Calu3 (cell line): Measurements from ENCODE around the gene LIN28B. TPM values are rescaled to one million over a fixed set of nuclear protein-coding genes. Genes with fewer than 3 reads are reported as not detected.

Source experiments
- BruUV-seq: library from RNA; stranded (reverse); fragments of 400-500 nt; replicated peaks from 2 replicates; lab custom pipeline; 2021; lab: Mats Ljungman, UMichigan
- CTCF ChIA-PET: fragments of 300-600 bp; sonication (Branson Sonifier 250); formaldehyde crosslinking; loops from one replicate; lab custom pipeline; 2022; ENCODE audit warnings: antibody characterized with exemption; lab: Charles Lee
- DNase-seq: peaks from one replicate; pipeline ENCODE4 v3.0.0; 2022
- H3K27ac Mint-ChIP-seq: one replicate; pipeline ENCODE4 v1.8.0; 2022; ENCODE audit warnings: mixed read lengths; ENCODE audit not compliant: unreplicated experiment
- H3K27me3 Mint-ChIP-seq: one replicate; pipeline ENCODE4 v1.8.0; 2022; ENCODE audit warnings: mixed read lengths; ENCODE audit not compliant: unreplicated experiment
- H3K36me3 Mint-ChIP-seq: one replicate; pipeline ENCODE4 v1.8.0; 2022; ENCODE audit warnings: mild to moderate bottlenecking, moderate library complexity, mixed read lengths; ENCODE audit not compliant: insufficient read depth, unreplicated experiment
- H3K4me1 Mint-ChIP-seq: one replicate; pipeline ENCODE4 v1.8.0; 2022; ENCODE audit warnings: mild to moderate bottlenecking, low read depth, mixed read lengths; ENCODE audit not compliant: unreplicated experiment
- H3K4me3 Mint-ChIP-seq: one replicate; pipeline ENCODE4 v1.8.0; 2022; ENCODE audit warnings: mild to moderate bottlenecking, low read depth, moderate library complexity, mixed read lengths; ENCODE audit not compliant: unreplicated experiment
- H3K9me3 Mint-ChIP-seq: one replicate; pipeline ENCODE4 v1.8.0; 2022; ENCODE audit warnings: low read depth, mixed read lengths; ENCODE audit not compliant: unreplicated experiment
- CTCF ChIP-seq: fragments of 200-600 bp; IDR thresholded peaks from one replicate; pipeline ENCODE4 v1.8.0; 2022; ENCODE audit warnings: antibody characterized with exemption; ENCODE audit not compliant: unreplicated experiment
- intact Hi-C: fragments of 100-400 bp; cut with micrococcal nuclease; formaldehyde crosslinking; loops from one replicate; pipeline ENCODE4 v1.10.0; 2022; ENCODE audit not compliant: unreplicated experiment
- total RNA-seq: library from RNA; stranded (reverse); gene quantifications from 2 replicates; pipeline ENCODE4 v1.2.3, GENCODE V29; 2022

The LIN28B gene
- total RNA-seq, 1 experiment from 2014 or later = not detected

DNA sequence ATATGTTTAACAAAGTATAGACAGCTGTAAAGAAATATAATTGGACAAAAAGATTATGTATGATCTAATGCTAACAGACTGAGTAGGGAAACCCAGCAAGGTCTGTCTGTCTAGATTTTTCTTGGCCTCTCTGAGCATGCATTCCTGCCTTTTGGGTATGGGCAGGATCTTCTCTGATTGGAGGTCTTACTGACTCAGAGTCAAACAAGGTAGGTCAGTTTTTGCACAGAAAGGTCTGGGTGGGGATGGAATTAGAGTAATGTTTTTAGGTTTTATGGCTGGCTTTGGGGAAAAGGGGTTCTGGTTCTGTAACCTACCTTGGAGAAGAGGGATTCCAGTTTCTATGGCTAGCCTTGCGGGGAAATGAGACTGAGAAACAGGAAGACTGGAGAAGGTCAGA, 65.5 kb downstream of the LIN28B start:
- intact Hi-C loops = no loop called here
- Mint-ChIP-seq H3K4me3 (no peak overlapping the region), H3K27me3 (no peaks in the 10 kb centered on the region), H3K9me3 (no peaks in the 10 kb centered on the region), H3K4me1 (no peaks in the 10 kb centered on the region), H3K36me3 (no peaks in the 10 kb centered on the region), H3K27ac (no peak overlapping the region)
- no peak for DNase-seq
- CTCF ChIA-PET = no interaction called here
- TF ChIP-seq CTCF = no peak
- no TSS peak for BruUV-seq

GRCh38 chr6:105024803-105025202, 67.9 kb downstream of the LIN28B start:
- CTCF ChIA-PET = no interaction called here
- intact Hi-C loops = no loop called here
- H3K27ac Mint-ChIP-seq = no peak overlapping the region

DNA sequence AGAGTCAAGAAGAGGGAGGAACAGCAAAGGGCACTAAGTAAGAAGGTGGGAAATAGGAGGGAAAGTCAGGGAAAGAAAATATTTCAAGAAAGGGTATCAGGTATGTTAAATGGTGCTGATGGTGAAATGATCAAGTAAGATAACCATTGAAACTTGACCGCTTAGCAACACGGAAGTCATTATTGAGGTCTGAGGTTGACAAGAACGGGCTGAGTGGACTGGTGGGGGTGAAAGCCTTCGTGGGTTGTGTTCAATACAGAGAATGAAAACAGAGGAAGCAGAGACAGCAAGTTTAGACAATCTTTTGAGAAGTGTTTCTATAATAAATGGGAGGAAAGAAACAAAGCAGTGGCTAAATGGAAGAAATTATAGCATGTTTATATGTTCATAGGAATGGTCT, 72.0 kb downstream of the LIN28B start:
- DNase-seq = no peak
- Mint-ChIP-seq H3K9me3 (no peaks in the 10 kb centered on the region), H3K27ac (no peak overlapping the region), H3K27me3 (no peaks in the 10 kb centered on the region), H3K4me1 (no peaks in the 10 kb centered on the region), H3K36me3 (no peaks in the 10 kb centered on the region), H3K4me3 (no peak overlapping the region)
- no peak for TF ChIP-seq CTCF
- CTCF ChIA-PET = no interaction called here
- intact Hi-C loops = no loop called here
- BruUV-seq = no TSS peak

More at GRCh38 chr6:105024803-105025202, 67.9 kb downstream of the LIN28B start:
- Mint-ChIP-seq H3K4me3 (no peak overlapping the region), H3K27me3 (no peaks in the 10 kb centered on the region), H3K4me1 (no peaks in the 10 kb centered on the region), H3K36me3 (no peaks in the 10 kb centered on the region), H3K9me3 (no peaks in the 10 kb centered on the region)
- no peak for DNase-seq
- no TSS peak for BruUV-seq
- no peak for TF ChIP-seq CTCF

DNA sequence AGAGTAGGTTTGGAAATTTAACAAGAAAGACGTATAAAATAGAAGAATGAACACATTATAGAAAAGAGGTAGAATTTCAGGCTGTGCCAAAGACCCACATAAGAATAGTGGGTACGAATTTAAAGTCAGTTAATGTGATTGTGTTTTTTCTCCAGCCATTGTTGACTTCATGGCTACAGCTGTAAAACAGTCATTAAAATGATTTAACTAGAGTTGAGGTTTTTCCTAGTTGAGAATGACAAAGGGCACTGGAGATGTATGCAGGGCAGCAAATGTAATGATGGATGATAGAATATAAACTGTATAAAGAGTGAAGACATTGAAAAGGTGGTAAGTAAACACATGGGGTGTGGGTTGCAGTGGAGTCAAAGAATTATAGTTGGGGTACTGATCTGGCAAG, 72.7 kb downstream of the LIN28B start:
- intact Hi-C loops = no loop called here
- H3K4me1 Mint-ChIP-seq = no peaks in the 10 kb centered on the region
- CTCF ChIA-PET = no interaction called here

More for the DNA sequence above, 72.7 kb downstream of the LIN28B start:
- DNase-seq = no peak
- H3K27me3 Mint-ChIP-seq = no peaks in the 10 kb centered on the region
- TF ChIP-seq CTCF = no peak
- no peak overlapping the region for H3K27ac Mint-ChIP-seq
- no TSS peak for BruUV-seq
- H3K9me3 Mint-ChIP-seq = no peaks in the 10 kb centered on the region
- no peaks in the 10 kb centered on the region for H3K36me3 Mint-ChIP-seq
- H3K4me3 Mint-ChIP-seq = no peak overlapping the region
